Measurements from ENCODE around the gene SGK1. TPM values are rescaled to one million over a fixed set of nuclear protein-coding genes. Genes with fewer than 3 reads are reported as not detected.
"Not testable (repeated sequence)": the region's sequence is repeated elsewhere in the genome, so short reads cannot be mapped to it uniquely, and the experiment has no call there.

Gene SGK1
- total and polyA plus RNA-seq, 10 of the 15 experiments (the other 5 are each of a cell fraction or from before 2014, with no cell fraction given): 0.62 to 5.1 (median 2.9) TPM

DNA sequence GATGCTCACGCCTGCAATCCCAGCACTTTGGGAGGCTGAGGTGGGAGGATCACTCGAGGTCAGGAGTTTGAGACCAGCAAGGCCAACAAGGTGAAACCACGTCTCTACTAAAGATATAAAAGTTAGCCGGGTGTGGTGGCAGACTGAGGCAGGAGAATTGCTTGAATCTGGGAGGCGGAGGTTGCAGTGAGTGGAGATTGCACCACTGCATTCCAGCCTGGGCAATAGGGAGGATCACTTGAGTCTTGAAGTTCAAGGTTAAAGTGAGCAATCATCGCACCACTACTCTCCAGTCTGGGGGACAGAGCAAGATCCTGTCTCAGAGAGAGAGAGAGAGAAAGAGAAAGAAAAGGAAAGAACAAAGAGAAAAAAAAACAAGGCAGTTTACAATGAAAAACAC, 13.5 kb downstream of the SGK1 start:
- H3K9me3 ChIP-seq (replicated peaks; ENCODE audit: control insufficient read depth, insufficient read depth, low read length); H3K9ac ChIP-seq (ENCODE audit: control insufficient read depth, insufficient read depth, low read length); H3K4me1 ChIP-seq (ENCODE audit: control insufficient read depth, insufficient read depth, low read length); in situ Hi-C loops (cut with MboI); H3K79me2 ChIP-seq (ENCODE audit: control insufficient read depth, insufficient read depth, low read length); H4K20me1 ChIP-seq (ENCODE audit: control insufficient read depth, insufficient read depth); POLR2A ChIA-PET; CTCF ChIA-PET; RAD21 ChIA-PET (ENCODE audit: unreplicated experiment); intact Hi-C loops (cut with micrococcal nuclease; ENCODE audit: unreplicated experiment); H3K4me2 ChIP-seq (ENCODE audit: control insufficient read depth, insufficient read depth); DNase-seq (ENCODE audit: low read depth, low spot score); ATAC-seq; FAIRE-seq; H3K27ac ChIP-seq (ENCODE audit: control insufficient read depth, insufficient read depth); H2AFZ ChIP-seq (ENCODE audit: control insufficient read depth, low read depth, low read length); H3K27me3 ChIP-seq (replicated peaks in 1 of 2; ENCODE audit: control insufficient read depth in 2 of 2, insufficient read depth in 2 of 2, low read length in 1 of 2); BruUV-seq (replicated peaks); H3K4me3 ChIP-seq; H3K36me3 ChIP-seq (ENCODE audit: control insufficient read depth in 2 of 2, insufficient read depth in 2 of 2, low read length in 1 of 2): not testable (repeated sequence)
- WGBS (ENCODE audit: insufficient coverage, insufficient replicate concordance, low lambda C conversion rate, missing lambda C conversion rate): 41% methylated on average over 6 of the region's 6 CpGs
- SMC1A ChIA-PET (ENCODE audit: uncharacterized antibody, unreplicated experiment): interaction anchor here (1.0 kb wide), 1 partner anchor 15 kb away, joined by 3 read pairs; no protein-coding TSS in a partner anchor

GRCh38 chr6:134303891-134304290, 14.0 kb downstream of the SGK1 start:
- BruUV-seq (replicated peaks): no TSS peak
- no peak overlapping the region for H3K4me2 ChIP-seq (ENCODE audit: control insufficient read depth, insufficient read depth)
- H3K4me3 ChIP-seq: no peak overlapping the region
- intact Hi-C loops (cut with micrococcal nuclease; ENCODE audit: unreplicated experiment): no loop called here
- no peaks in the 10 kb centered on the region for H4K20me1 ChIP-seq (ENCODE audit: control insufficient read depth, insufficient read depth)
- no peaks in the 10 kb centered on the region for H3K9me3 ChIP-seq (replicated peaks; ENCODE audit: control insufficient read depth, insufficient read depth, low read length)
- FAIRE-seq (no peak), DNase-seq (ENCODE audit: low read depth, low spot score) (no peak), ATAC-seq (no peak)
- SMC1A ChIA-PET (ENCODE audit: uncharacterized antibody, unreplicated experiment): interaction anchor here (1.0 kb wide), 1 partner anchor 15 kb away, joined by 3 read pairs; no protein-coding TSS in a partner anchor
- no peaks in the 10 kb centered on the region for H3K4me1 ChIP-seq (ENCODE audit: control insufficient read depth, insufficient read depth, low read length)
- RAD21 ChIA-PET (ENCODE audit: unreplicated experiment): interaction anchor here (0.6 kb wide), 1 partner anchor 500 kb away, joined by 3 read pairs; no protein-coding TSS in a partner anchor
- WGBS (ENCODE audit: insufficient coverage, insufficient replicate concordance, low lambda C conversion rate, missing lambda C conversion rate): 65% methylated on average over 6 of the region's 6 CpGs
- H3K79me2 ChIP-seq (ENCODE audit: control insufficient read depth, insufficient read depth, low read length): no peaks in the 10 kb centered on the region
- POLR2A ChIA-PET: no interaction called here
- in situ Hi-C loops (cut with MboI): no loop called here
- H3K27ac ChIP-seq (ENCODE audit: control insufficient read depth, insufficient read depth): no peak overlapping the region
- no peak for TF ChIP-seq POLR2AphosphoS5 (IDR thresholded peaks at IDR 0.05; ENCODE audit: low read length)
- no peak for TF ChIP-seq CREM (IDR thresholded peaks at IDR 0.05; ENCODE audit: low read depth)
- TF ChIP-seq, protein P1, sequence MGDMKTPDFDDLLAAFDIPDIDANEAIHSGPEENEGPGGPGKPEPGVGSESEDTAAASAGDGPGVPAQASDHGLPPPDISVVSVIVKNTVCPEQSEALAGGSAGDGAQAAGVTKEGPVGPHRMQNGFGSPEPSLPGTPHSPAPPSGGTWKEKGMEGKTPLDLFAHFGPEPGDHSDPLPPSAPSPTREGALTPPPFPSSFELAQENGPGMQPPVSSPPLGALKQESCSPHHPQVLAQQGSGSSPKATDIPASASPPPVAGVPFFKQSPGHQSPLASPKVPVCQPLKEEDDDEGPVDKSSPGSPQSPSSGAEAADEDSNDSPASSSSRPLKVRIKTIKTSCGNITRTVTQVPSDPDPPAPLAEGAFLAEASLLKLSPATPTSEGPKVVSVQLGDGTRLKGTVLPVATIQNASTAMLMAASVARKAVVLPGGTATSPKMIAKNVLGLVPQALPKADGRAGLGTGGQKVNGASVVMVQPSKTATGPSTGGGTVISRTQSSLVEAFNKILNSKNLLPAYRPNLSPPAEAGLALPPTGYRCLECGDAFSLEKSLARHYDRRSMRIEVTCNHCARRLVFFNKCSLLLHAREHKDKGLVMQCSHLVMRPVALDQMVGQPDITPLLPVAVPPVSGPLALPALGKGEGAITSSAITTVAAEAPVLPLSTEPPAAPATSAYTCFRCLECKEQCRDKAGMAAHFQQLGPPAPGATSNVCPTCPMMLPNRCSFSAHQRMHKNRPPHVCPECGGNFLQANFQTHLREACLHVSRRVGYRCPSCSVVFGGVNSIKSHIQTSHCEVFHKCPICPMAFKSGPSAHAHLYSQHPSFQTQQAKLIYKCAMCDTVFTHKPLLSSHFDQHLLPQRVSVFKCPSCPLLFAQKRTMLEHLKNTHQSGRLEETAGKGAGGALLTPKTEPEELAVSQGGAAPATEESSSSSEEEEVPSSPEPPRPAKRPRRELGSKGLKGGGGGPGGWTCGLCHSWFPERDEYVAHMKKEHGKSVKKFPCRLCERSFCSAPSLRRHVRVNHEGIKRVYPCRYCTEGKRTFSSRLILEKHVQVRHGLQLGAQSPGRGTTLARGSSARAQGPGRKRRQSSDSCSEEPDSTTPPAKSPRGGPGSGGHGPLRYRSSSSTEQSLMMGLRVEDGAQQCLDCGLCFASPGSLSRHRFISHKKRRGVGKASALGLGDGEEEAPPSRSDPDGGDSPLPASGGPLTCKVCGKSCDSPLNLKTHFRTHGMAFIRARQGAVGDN (IDR thresholded peaks at IDR 0.05): no peak
- no peak for TF ChIP-seq IRF4 (IDR thresholded peaks at IDR 0.05; ENCODE audit: low read depth, low read length)
- no peak for TF ChIP-seq STAT3 (IDR thresholded peaks at IDR 0.05; ENCODE audit: low read depth, low read length)
- TF ChIP-seq HCFC1 (IDR thresholded peaks at IDR 0.05; ENCODE audit: low read length): no peak
- TF ChIP-seq SREBF2 (IDR thresholded peaks at IDR 0.05; ENCODE audit: low read length): no peak
- H3K27me3 ChIP-seq (replicated peaks in 1 of 2; ENCODE audit: control insufficient read depth in 2 of 2, insufficient read depth in 2 of 2, low read length in 1 of 2): no peaks in the 10 kb centered on the region
- H3K9ac ChIP-seq (ENCODE audit: control insufficient read depth, insufficient read depth, low read length): no peak overlapping the region
- CTCF ChIA-PET: no interaction called here
- H3K36me3 ChIP-seq (ENCODE audit: control insufficient read depth in 2 of 2, insufficient read depth in 2 of 2, low read length in 1 of 2): no peaks in the 10 kb centered on the region
- no peak overlapping the region for H2AFZ ChIP-seq (ENCODE audit: control insufficient read depth, low read depth, low read length)
